HFFc6 (cell line): ENCODE measurements around the gene MRPL24. TPM values are rescaled to one million over a fixed set of nuclear protein-coding genes. Genes with fewer than 3 reads are reported as not detected.

Experiments
- DNase-seq: peaks from one replicate; pipeline ENCODE4 v3.0.0-alpha.2; 2018
- H3K27ac Mint-ChIP-seq: 2 replicates; pipeline ENCODE4 v1.8.0; 2020; ENCODE audit warnings: mild to moderate bottlenecking, mixed read lengths
- H3K27me3 Mint-ChIP-seq: 2 replicates; pipeline ENCODE4 v1.8.0; 2021; ENCODE audit warnings: mild to moderate bottlenecking, moderate library complexity, mixed read lengths; ENCODE audit not compliant: insufficient read depth
- H3K36me3 Mint-ChIP-seq: 2 replicates; pipeline ENCODE4 v1.8.0; 2021; ENCODE audit warnings: low read depth, mixed read lengths
- H3K4me1 Mint-ChIP-seq: 2 replicates; pipeline ENCODE4 v1.8.0; 2020; ENCODE audit warnings: low read depth, mixed read lengths
- H3K4me3 Mint-ChIP-seq: 2 replicates; pipeline ENCODE4 v1.8.0; 2020; ENCODE audit warnings: mild to moderate bottlenecking, moderate library complexity, mixed read lengths
- H3K9me3 Mint-ChIP-seq: 2 replicates; pipeline ENCODE4 v1.8.0; 2020; ENCODE audit warnings: mild to moderate bottlenecking, mixed read lengths
- total RNA-seq, 6 experiments: library from RNA; stranded (reverse); fragmentation: NEBNext Ultra II Directional; extraction: Animal tissue kit (Norgen Biotek cat#: 25700); gene quantifications; 2 replicates in 1 of 6; 3 replicates in 5 of 6; pipeline ENCODE4 v1.2.3, GENCODE V29; 2021
- TF ChIP-seq, protein P1 (sequence below): fragments of 200-600 bp; sonication (generic); IDR thresholded peaks from 2 replicates; pipeline ENCODE4 v1.5.0; 2021; ENCODE audit warnings: antibody characterized with exemption, mild to moderate bottlenecking

The MRPL24 gene
- total RNA-seq, 6 experiments from 2014 or later = 82.5 to 93.7 (median 86.8) TPM

- TF ChIP-seq, protein P1, sequence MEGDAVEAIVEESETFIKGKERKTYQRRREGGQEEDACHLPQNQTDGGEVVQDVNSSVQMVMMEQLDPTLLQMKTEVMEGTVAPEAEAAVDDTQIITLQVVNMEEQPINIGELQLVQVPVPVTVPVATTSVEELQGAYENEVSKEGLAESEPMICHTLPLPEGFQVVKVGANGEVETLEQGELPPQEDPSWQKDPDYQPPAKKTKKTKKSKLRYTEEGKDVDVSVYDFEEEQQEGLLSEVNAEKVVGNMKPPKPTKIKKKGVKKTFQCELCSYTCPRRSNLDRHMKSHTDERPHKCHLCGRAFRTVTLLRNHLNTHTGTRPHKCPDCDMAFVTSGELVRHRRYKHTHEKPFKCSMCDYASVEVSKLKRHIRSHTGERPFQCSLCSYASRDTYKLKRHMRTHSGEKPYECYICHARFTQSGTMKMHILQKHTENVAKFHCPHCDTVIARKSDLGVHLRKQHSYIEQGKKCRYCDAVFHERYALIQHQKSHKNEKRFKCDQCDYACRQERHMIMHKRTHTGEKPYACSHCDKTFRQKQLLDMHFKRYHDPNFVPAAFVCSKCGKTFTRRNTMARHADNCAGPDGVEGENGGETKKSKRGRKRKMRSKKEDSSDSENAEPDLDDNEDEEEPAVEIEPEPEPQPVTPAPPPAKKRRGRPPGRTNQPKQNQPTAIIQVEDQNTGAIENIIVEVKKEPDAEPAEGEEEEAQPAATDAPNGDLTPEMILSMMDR = no peak
- peaks cover 17% of the 10 kb centered on the region for H3K36me3 Mint-ChIP-seq
- H3K4me1 Mint-ChIP-seq = peaks cover 52% of the 10 kb centered on the region
- no peaks in the 10 kb centered on the region for H3K9me3 Mint-ChIP-seq
- H3K27me3 Mint-ChIP-seq = no peaks in the 10 kb centered on the region; the same call in 1 of the 2 replicates
- no peak for DNase-seq
- peak within 1 kb of the TSS; percentile 98 for H3K4me3 Mint-ChIP-seq
- peak within 1 kb of the TSS; percentile 98 for H3K27ac Mint-ChIP-seq
Observed at GRCh38 chr1:156751451-156751756, 10.5 kb upstream of the MRPL24 start, which contains the start of gene HDGF. TSS of gene HDGF (minus strand) at chr1:156751675. CDS start at chr1:156751429, 246 bp downstream.

DNA sequence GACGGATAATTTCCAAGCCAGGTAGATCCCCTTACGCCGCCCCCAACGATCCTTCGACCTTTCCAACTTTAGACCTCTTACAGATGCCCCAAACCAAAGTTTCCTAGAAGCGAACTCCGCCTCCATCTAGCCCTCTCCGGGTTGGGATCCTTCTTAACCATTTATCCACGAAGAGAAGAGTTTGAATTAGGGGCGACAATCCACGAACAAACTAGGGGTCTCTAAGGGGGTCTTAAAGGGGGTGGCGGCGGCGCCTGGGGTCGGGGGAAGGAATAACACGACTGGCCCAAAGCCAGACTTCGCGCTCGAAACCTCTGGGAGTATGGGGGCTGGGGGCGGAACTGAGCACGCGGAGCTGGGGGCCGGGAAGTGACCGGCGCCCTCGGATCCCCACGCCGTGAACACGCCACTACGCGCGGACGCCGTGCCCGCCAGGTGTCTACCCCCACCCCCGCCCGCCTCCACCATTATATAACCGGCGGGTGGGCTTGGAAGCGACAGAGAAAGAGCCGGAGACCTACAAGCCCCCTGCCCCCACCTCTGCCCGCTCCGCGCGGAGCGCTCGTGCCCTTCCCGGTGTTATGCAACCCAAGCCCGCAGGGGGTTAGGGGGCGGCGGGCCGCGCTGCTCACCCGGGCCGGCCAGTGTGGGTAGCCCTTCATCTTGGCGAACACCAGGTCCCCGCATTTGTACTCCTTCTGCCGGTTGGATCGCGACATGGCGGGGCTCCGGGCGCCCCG lies 10.0 kb upstream of the MRPL24 start:
- Mint-ChIP-seq H3K4me1 (peaks cover 57% of the 10 kb centered on the region), H3K9me3 (no peaks in the 10 kb centered on the region), H3K36me3 (peaks cover 20% of the 10 kb centered on the region), H3K27ac (peak overlapping the region; percentile 98), H3K27me3 (no peaks in the 10 kb centered on the region; the same call in 1 of the 2 replicates), H3K4me3 (peak overlapping the region; percentile 98)
- no peak for DNase-seq
- TF ChIP-seq, protein P1 = peak; percentile 11

- Mint-ChIP-seq H3K4me3 (peak overlapping the region; percentile 98), H3K36me3 (peaks cover 26% of the 10 kb centered on the region), H3K9me3 (no peaks in the 10 kb centered on the region), H3K27ac (peak overlapping the region; percentile 98), H3K27me3 (no peaks in the 10 kb centered on the region; the same call in 1 of the 2 replicates), H3K4me1 (peaks cover 64% of the 10 kb centered on the region)
- no peak for DNase-seq
- TF ChIP-seq, protein P1 = no peak
Observed at GRCh38 chr1:156750191-156750672, 9.3 kb upstream of the MRPL24 start.

DNA sequence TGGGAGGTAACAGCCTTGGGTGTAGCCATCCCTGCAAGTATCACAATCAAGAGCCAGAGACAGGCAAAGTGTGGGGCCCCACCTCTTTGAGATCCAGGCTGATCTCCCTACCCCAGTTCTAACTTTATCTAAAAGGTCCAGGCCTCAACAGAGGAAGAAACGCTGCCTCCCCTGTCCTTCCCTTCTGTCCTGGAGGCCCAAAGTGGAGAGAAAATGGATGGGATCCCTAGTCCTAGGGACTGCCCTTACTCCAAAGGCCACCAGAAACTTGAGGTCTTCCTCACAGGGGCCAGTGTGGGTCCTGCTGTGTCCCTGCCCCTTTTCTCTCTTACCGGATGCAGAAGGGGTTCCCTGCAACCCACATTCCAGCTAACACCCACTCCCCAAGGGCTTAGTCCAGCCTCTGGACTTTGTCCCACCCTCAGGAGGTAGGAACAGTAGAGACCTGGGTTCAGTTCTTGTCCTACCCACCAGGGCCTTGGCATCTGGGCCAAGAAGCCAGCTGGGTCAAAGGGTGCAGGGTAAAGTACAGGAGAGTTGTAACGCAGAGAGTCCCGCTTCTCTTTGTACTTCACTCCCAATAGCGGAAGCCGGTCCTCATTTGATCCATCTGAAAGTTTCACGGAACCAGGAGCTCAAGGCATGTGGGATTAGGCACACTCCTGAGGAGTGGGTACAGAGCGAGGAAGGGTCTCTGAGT lies 8.7 kb upstream of the MRPL24 start:
- peak overlapping the region; percentile 98 for H3K27ac Mint-ChIP-seq
- H3K9me3 Mint-ChIP-seq = no peaks in the 10 kb centered on the region
- DNase-seq = no peak
- H3K4me1 Mint-ChIP-seq = peaks cover 65% of the 10 kb centered on the region
- TF ChIP-seq, protein P1 = no peak
- peaks cover 28% of the 10 kb centered on the region for H3K36me3 Mint-ChIP-seq
- peak overlapping the region; percentile 98 for H3K4me3 Mint-ChIP-seq
- no peaks in the 10 kb centered on the region; the same call in 1 of the 2 replicates for H3K27me3 Mint-ChIP-seq

- no peak for DNase-seq
- peak overlapping the region; percentile 98 for H3K4me3 Mint-ChIP-seq
- H3K36me3 Mint-ChIP-seq = peaks cover 28% of the 10 kb centered on the region
- H3K27me3 Mint-ChIP-seq = no peaks in the 10 kb centered on the region; the same call in 1 of the 2 replicates
- TF ChIP-seq, protein P1 = no peak
- H3K27ac Mint-ChIP-seq = peak overlapping the region; percentile 98
- H3K9me3 Mint-ChIP-seq = no peaks in the 10 kb centered on the region
- H3K4me1 Mint-ChIP-seq = peaks cover 65% of the 10 kb centered on the region
Observed at GRCh38 chr1:156748670-156749418, 8.0 kb upstream of the MRPL24 start.
